Right atrium auricular region (tissue), 2 donors: ENCODE measurements around the gene FUZ. TPM values are rescaled to one million over a fixed set of nuclear protein-coding genes. Genes with fewer than 3 reads are reported as not detected.

Experiments used
- DNase-seq: peaks from one replicate; pipeline ENCODE4 v3.0.0-alpha.2; 2019; ENCODE audit warnings: low spot score
- H3K27ac ChIP-seq, 2 donors: fragments of 200-600 bp; sonication (generic); 1 replicate in 1 of 2; 2 replicates in 1 of 2; pipeline ENCODE4 v1.5.1; 2016 to 2019
- H3K27me3 ChIP-seq, 2 donors: fragments of 200-600 bp; sonication (generic); one replicate each; pipeline versions ENCODE4 v1.5.1 to v1.6.0; 2017 to 2019
- H3K36me3 ChIP-seq: fragments of 200-600 bp; sonication (generic); one replicate; pipeline ENCODE4 v1.5.1; 2016
- H3K4me1 ChIP-seq, 2 donors: fragments of 200-600 bp; sonication (generic); one replicate each; pipeline versions ENCODE4 v1.5.1 to v1.6.0; 2017 to 2019
- H3K4me3 ChIP-seq, 2 donors: fragments of 200-600 bp; sonication (generic); 1 replicate in 1 of 2; 2 replicates in 1 of 2; pipeline ENCODE4 v1.5.1; 2017 to 2019; ENCODE audit warnings: mild to moderate bottlenecking in 1 of 2, moderate library complexity in 1 of 2
- H3K9me3 ChIP-seq, 2 donors: fragments of 200-600 bp; sonication (generic); one replicate each; pipeline ENCODE4 v1.5.1; 2019
- CTCF ChIP-seq, 2 donors: fragments of 200-600 bp; sonication (generic); IDR thresholded peaks; one replicate each; pipeline ENCODE4 v1.5.1; 2019; ENCODE audit warnings: antibody characterized with exemption in 2 of 2
- total RNA-seq, 2 donors: library from RNA; depleted of rRNA; stranded (reverse); fragments of >200 nt; gene quantifications; one replicate each; pipeline ENCODE4 v1.1.0, GENCODE V29; 2016

The FUZ gene
- total RNA-seq, 2 donors from 2014 or later, result 18.5 to 22.5 TPM

GRCh38 chr19:49767967-49768581 is 45.0 kb downstream of the FUZ start:
- Histone ChIP-seq H3K9me3 (no peaks in the 10 kb centered on the region), H3K4me3 (peak overlapping the region; percentile 90), H3K36me3 (no peaks in the 10 kb centered on the region), H3K27ac (peak overlapping the region; percentile 90 to 92), H3K4me1 (peaks cover 0 to 40% of the 10 kb centered on the region in 2 donors), H3K27me3 (no peaks in the 10 kb centered on the region)
- no peak for TF ChIP-seq CTCF (IDR thresholded peaks at IDR 0.05)
- DNase-seq, result no peak

- TF ChIP-seq CTCF (IDR thresholded peaks at IDR 0.05), result no peak
- Histone ChIP-seq H3K36me3 (no peaks in the 10 kb centered on the region), H3K4me3 (peak overlapping the region; percentile 90), H3K27ac (peak overlapping the region; percentile 90 to 92), H3K9me3 (no peaks in the 10 kb centered on the region), H3K4me1 (peaks cover 0 to 34% of the 10 kb centered on the region in 2 donors), H3K27me3 (no peaks in the 10 kb centered on the region)
- no peak for DNase-seq
Measured at GRCh38 chr19:49767381-49767780, 45.7 kb downstream of the FUZ start.

- H3K36me3 ChIP-seq, result no peaks in the 10 kb centered on the region
- peak within 1 kb of the TSS; percentile 90 to 96 for H3K27ac ChIP-seq
- H3K4me1 ChIP-seq, result peaks cover 0 to 34% of the 10 kb centered on the region in 2 donors
- H3K9me3 ChIP-seq, result no peaks in the 10 kb centered on the region
- H3K27me3 ChIP-seq, result no peaks in the 10 kb centered on the region
- peak within 1 kb of the TSS; percentile 90 for H3K4me3 ChIP-seq
- TF ChIP-seq CTCF (IDR thresholded peaks at IDR 0.05), result no peak
- DNase-seq, result no peak
Measured at GRCh38 chr19:49766930-49767299, 46.2 kb downstream of the FUZ start, which contains the start of gene AP2A1. Gene AP2A1 (plus strand): TSS chr19:49767001. CDS start chr19:49767134, 133 bp downstream.

GRCh38 chr19:49766007-49766929 is 46.8 kb downstream of the FUZ start:
- H3K9me3 ChIP-seq, result no peaks in the 10 kb centered on the region
- TF ChIP-seq CTCF (IDR thresholded peaks at IDR 0.05), result no peak
- peak; percentile 100 for DNase-seq
- no peaks in the 10 kb centered on the region for H3K36me3 ChIP-seq
- H3K27ac ChIP-seq, result peak overlapping the region; percentile 90 to 96
- H3K4me3 ChIP-seq, result peak overlapping the region; percentile 90
- H3K27me3 ChIP-seq, result no peaks in the 10 kb centered on the region
- H3K4me1 ChIP-seq, result peaks cover 0 to 37% of the 10 kb centered on the region in 2 donors

GRCh38 chr19:49764341-49764740 is 48.8 kb downstream of the FUZ start:
- H3K4me1 ChIP-seq, result peaks cover 0 to 33% of the 10 kb centered on the region in 2 donors
- H3K27me3 ChIP-seq, result no peaks in the 10 kb centered on the region
- DNase-seq, result no peak
- no peak for TF ChIP-seq CTCF (IDR thresholded peaks at IDR 0.05)
- no peaks in the 10 kb centered on the region for H3K9me3 ChIP-seq
- no peak overlapping the region for H3K4me3 ChIP-seq
- no peak overlapping the region for H3K27ac ChIP-seq
- no peaks in the 10 kb centered on the region for H3K36me3 ChIP-seq
